22Rv1 (cell line): ENCODE measurements around the gene HMOX1.

Experiments
- ZFX ChIP-seq: fragments of 450-650 bp; IDR thresholded peaks from 2 replicates; pipeline ENCODE4 v1.6.1; 2017; ENCODE audit warnings: antibody characterized with exemption, borderline replicate concordance
- TF ChIP-seq, protein P1 (sequence below): fragments of 450-650 bp; IDR thresholded peaks from 2 replicates; pipeline ENCODE4 v1.5.1; 2017; ENCODE audit warnings: mild to moderate bottlenecking

DNA sequence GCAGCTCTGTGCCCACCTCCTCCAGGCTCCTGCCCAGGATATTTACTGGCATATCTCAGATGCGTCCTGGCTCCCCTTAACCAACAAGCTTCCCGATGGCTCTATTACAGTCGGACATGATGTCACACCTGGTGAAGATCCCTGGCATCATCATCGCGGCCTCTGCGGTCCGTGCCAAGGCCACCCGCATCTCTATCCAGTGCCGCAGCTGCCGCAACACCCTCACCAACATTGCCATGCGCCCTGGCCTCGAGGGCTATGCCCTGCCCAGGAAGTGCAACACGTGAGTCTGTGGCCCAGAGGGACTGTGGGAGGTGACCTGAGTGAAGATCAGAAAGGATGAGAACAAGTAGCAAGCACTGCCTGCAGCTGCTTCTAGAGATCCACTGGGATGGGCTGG lies 25.5 kb downstream of the HMOX1 start:
- no peak for TF ChIP-seq ZFX
- TF ChIP-seq, protein P1, sequence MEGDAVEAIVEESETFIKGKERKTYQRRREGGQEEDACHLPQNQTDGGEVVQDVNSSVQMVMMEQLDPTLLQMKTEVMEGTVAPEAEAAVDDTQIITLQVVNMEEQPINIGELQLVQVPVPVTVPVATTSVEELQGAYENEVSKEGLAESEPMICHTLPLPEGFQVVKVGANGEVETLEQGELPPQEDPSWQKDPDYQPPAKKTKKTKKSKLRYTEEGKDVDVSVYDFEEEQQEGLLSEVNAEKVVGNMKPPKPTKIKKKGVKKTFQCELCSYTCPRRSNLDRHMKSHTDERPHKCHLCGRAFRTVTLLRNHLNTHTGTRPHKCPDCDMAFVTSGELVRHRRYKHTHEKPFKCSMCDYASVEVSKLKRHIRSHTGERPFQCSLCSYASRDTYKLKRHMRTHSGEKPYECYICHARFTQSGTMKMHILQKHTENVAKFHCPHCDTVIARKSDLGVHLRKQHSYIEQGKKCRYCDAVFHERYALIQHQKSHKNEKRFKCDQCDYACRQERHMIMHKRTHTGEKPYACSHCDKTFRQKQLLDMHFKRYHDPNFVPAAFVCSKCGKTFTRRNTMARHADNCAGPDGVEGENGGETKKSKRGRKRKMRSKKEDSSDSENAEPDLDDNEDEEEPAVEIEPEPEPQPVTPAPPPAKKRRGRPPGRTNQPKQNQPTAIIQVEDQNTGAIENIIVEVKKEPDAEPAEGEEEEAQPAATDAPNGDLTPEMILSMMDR: no peak
